IPS-NIHi7 (cell line): ENCODE results near the gene TMEM267.
A peak's percentile ranks its signal among the peaks of the same experiment; 100 is the strongest.
"Not testable (repeated sequence)": the region's sequence is repeated elsewhere in the genome, so short reads cannot be mapped to it uniquely, and the experiment has no call there.

Experiments used
- DNase-seq: peaks from one replicate; pipeline ENCODE4 v3.0.0; 2012; ENCODE audit warnings: mixed read lengths; ENCODE audit errors: extremely low spot score

The TMEM267 gene

DNA sequence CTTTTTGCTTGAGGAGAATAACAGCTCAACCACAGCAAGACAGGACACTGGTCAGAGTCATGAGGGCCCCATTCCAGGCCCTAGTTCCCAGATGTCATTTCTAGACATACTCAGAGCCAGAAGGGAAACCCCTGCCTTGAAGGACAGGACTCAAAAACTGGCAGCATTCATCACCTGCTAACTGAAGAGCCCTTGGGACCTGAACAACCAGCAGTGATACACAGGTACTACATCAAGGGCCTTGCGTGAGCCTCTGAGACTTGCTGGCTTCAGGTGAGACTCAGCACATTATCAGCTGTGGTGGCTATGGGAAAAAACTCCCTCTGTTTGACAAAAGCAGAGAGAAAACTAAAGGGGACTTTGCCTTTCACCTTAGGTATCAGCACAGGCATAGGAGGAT is 22.6 kb downstream of the TMEM267 start:
- DNase-seq = no peak

DNA sequence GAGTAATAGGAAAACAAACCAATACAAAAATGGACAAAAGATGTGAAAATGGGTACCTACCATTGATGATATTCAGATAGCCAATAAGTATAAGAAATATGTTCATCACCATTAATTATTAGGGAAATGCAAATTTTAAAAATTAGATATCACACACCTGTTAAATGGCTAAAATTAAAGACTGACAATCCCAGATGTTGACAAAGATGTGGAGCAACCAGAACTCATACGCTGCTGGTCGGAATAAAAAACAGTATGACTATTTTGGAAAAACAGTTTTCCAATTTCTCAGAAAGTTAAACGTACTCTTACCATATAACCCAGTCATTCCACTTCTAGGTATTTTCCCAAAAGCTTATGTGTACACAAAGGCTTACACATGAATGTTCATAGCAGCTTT is 27.1 kb downstream of the TMEM267 start:
- no peak for DNase-seq

GRCh38 chr5:43441575-43441974 is 42.1 kb downstream of the TMEM267 start:
- DNase-seq = not testable (repeated sequence)

- DNase-seq = no peak
These were observed 46.5 kb downstream of the TMEM267 start for GRCh38 chr5:43437062-43437660.

GRCh38 chr5:43433382-43433781 is 50.3 kb downstream of the TMEM267 start:
- DNase-seq = no peak

- DNase-seq = peak; percentile 22
These were observed 50.9 kb downstream of the TMEM267 start for GRCh38 chr5:43432486-43433375.

DNA sequence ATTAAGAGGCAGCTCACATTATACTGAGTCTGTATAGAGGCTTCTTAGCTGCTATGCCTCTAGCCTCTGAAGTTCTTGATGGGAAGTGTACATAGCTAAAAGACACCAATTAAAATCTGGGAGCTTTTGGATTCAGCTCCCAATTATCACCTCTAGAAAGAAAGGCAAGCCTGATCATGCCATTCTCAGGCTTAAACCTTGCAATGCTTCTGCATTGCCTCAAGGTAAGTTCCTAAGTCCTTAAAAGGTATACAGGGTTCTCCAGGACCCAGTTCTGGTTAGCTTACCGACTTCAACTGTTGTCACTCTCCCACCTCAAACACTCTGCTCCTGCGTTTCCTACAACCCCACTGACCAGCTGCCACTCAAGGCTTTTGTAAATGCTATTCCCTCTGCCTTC is 54.0 kb downstream of the TMEM267 start:
- no peak for DNase-seq

DNA sequence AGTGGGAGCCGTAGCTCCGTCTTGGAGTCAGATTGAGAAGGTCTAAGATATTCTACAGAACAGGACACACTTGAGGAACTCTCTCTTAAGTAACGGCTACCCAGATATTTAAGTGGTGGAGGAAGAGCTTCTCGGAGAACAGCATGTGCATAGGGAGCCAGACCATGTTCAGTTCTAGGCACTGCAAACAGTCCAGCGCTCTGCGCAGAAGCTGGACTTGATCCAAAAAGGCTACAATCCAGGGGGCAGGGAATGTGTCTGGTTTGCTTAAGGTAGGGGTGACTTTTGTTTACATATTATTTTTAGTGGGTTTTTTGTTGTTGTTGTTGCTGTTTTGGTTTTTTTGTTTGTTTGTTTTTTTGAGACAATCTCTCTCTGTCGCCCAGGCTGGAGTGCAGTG is 54.6 kb downstream of the TMEM267 start:
- no peak for DNase-seq

GRCh38 chr5:43427306-43427705 is 56.4 kb downstream of the TMEM267 start:
- DNase-seq = no peak

DNA sequence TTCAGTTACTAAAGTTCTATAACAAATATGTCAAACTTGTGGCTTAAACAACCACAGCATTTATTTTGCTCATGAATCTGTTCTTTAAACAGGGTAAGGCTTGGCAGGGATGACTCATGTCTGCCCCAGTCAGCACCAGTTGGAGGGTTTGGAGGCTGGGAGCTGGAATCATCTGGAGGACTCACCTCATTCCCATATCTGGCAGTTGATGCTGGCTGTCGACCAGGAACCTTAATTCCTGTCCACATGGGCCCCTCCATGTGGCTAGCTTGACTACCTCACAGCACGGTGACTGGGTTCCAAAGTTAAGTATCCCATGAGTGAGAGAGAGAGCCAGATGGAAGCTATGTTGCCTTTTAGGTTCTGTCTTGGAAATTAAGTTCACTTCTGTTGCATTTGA is 57.7 kb downstream of the TMEM267 start:
- no peak for DNase-seq

GRCh38 chr5:43423086-43423485 is 60.6 kb downstream of the TMEM267 start:
- not testable (repeated sequence) for DNase-seq

DNA sequence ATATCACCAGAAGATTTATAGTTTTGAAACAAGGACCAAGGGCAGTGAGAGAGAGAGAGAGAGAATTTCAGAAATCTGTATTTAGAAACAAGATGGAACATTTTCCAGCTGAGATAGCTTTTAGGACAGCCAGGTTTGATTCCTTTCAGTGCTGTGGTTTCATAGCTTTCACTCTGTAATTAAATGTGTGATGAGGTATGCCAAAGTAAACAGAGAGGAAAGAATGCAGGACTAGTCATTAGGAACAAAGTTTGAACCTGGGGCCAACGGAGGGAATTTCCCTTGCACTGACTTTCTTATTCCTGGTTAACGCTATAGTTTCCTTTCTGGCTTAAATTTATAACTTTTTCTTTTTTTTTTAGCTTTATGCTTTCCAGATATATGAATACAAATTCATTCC is 61.5 kb downstream of the TMEM267 start:
- no peak for DNase-seq

DNA sequence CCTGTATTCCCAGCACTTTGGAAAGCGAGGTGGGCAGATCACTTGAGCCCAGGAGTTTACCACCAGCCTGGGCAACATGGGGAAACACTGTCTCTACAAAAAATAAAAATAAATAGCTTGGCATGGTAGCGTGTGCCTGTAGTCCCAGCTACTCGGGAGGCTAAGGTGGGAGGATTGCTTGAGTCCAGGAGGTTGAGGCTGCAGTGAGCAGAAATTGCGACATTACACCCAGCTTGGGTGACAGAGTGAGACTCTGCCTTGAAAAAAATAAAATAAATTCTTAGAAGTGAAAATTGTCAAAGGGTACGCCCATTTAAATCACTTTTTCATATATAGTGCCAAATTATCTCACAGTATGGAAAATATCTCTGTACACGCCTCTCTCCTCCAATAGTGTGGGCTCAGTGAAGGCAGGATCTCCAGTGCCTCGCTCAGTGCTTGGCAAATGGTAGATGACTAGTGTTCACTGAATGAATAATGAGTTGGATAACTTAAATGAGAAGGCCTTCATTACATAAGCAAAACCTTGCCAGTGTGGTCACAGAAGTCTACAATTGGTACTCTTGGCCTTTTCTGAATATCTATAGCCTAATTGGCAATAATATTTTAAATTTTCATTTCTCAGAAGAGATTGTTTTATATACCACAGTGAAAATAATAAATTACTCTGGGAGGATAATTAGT is 62.1 kb downstream of the TMEM267 start:
- DNase-seq = no peak

DNA sequence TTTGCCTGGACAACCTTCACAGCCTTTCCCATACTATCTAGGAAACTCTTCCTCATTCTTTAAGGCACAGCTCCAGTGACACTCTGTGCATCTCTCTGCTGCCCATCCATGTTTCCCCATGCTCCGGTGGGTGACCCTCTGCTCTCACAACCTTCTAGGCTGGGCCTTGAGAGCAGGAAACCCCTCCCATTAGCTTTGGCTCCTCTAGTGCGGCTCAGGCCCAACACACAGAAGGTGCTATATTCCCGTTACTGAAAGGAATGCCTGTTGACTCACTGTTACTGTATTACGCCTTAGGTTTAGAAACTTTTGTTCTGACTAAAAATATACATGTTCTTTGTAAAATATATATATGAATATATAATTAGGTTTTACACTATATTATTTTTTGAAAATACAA is 63.4 kb downstream of the TMEM267 start:
- peak; percentile 43 for DNase-seq

GRCh38 chr5:43418561-43418960 is 65.1 kb downstream of the TMEM267 start:
- DNase-seq = no peak

DNA sequence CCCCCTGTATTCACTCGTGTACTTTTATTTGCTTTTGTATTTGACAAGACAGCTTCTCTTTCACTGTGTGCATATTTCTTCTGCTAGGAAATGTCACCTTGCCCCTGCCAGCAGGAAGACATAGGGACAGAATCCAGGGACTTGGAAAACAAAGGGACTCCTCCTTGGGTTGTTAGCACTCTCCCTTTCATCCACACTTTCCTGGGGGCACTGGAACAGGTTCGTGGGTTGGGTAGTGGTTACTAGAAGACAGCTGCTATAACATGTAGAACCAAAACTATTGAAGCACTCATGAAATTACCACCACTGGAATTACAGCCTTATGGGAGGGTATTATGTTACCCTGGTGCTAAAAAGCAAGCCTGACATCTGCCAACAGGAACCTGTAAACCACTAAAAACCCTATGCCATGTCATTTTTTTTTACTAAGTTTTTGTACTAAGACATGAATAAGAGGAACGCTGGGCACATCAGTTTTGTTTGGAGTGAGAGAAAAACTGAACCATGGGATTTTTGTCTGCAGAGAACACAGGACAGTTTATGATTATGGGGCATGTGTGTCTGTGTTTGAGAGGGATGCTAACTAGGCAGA is 66.8 kb downstream of the TMEM267 start:
- DNase-seq = no peak

- no peak for DNase-seq
These were observed 67.5 kb downstream of the TMEM267 start for GRCh38 chr5:43415935-43416802.

- no peak for DNase-seq
These were observed 69.7 kb downstream of the TMEM267 start for GRCh38 chr5:43413966-43414365.

DNA sequence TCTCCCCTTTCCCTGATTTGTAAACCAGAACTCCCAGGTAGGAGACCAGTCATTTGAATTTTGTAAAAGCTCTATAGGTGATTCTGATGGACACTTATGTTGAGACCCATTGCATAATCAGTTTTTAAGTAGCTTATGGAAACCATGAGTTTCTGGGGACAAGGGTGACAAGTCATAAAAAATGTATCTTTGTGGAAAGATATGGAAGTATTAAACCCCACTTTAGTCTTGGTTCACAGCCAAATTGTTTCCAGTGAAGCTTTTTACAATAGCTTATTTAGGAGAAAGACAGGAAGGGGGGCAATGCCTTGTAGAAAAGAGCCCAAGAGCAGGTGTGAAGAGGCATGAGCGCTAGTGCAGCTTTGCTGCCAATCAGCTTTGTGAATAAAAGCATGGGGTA is 71.0 kb downstream of the TMEM267 start:
- DNase-seq = no peak

- no peak for DNase-seq
These were observed 71.5 kb downstream of the TMEM267 start, which contains the start of gene CCL28 for GRCh38 chr5:43412156-43412555. Gene CCL28 (minus strand): TSS chr5:43412391. CDS start chr5:43412316, 75 bp downstream.

DNA sequence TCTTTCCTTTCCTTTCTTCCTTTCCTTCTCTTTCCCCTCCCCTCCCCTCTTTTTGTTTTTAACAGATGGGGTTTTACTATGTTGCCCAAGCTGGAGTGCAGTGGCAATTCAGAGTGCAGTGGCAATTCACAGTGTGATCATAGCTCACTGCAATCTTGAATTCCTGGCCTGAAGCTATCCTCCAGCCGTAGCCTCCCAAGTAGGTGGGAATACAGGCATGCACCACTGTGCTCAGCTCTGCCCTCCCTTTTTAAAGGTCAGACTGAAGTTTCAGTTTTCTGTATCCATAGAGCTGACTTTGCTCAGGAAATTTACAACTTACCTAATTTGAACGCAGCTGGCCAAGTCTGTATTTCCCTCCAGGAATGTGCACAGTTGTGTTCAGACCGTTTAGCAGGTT is 72.2 kb downstream of the TMEM267 start:
- no peak for DNase-seq
